ENCODE results near the gene JUN.

The JUN gene

GRCh38 chr1:58816747-58817221 is 32.9 kb upstream of the JUN start:
- Histone ChIP-seq H3K4me3 (peak overlapping the region; percentile 62 to 69), H3K27ac (peak overlapping the region; percentile 84 to 86), H3K36me3 (no peaks in the 10 kb centered on the region), H3K9me3 (no peaks in the 10 kb centered on the region), H3K27me3 (no peaks in the 10 kb centered on the region), H3K4me1 (peaks cover 0 to 35% (median 12%) of the 10 kb centered on the region in 4 donors)
- no peak for TF ChIP-seq CTCF (IDR thresholded peaks at IDR 0.05)
- no peak for DNase-seq
- intact Hi-C loops (cut with DNase I; ENCODE audit: low total_unique reads): loop anchor here (5.0 kb wide), 1 partner anchor 76 kb away; no protein-coding TSS in a partner anchor

GRCh38 chr1:58816072-58816746 is 32.4 kb upstream of the JUN start:
- intact Hi-C loops (cut with DNase I; ENCODE audit: low total_unique reads): loop anchor here (5.0 kb wide), 1 partner anchor 76 kb away; no protein-coding TSS in a partner anchor
- peak; percentile 86 to 95 for DNase-seq
- Histone ChIP-seq H3K4me1 (peaks cover 0 to 35% (median 12%) of the 10 kb centered on the region in 4 donors), H3K9me3 (no peaks in the 10 kb centered on the region), H3K27me3 (no peaks in the 10 kb centered on the region), H3K4me3 (peak overlapping the region; percentile 62 to 69), H3K36me3 (no peaks in the 10 kb centered on the region), H3K27ac (peak overlapping the region; percentile 84 to 86)
- no peak for TF ChIP-seq CTCF (IDR thresholded peaks at IDR 0.05)

GRCh38 chr1:58815686-58816071 is 31.8 kb upstream of the JUN start:
- no peak for TF ChIP-seq CTCF (IDR thresholded peaks at IDR 0.05)
- peak overlapping the region; percentile 62 to 69 for H3K4me3 ChIP-seq
- peaks cover 0 to 35% (median 12%) of the 10 kb centered on the region in 4 donors for H3K4me1 ChIP-seq
- no peaks in the 10 kb centered on the region for H3K27me3 ChIP-seq
- H3K36me3 ChIP-seq: no peaks in the 10 kb centered on the region
- intact Hi-C loops (cut with DNase I; ENCODE audit: low total_unique reads): loop anchor here (5.0 kb wide), 1 partner anchor 77 kb away; no protein-coding TSS in a partner anchor
- no peaks in the 10 kb centered on the region for H3K9me3 ChIP-seq
- no peak for DNase-seq
- H3K27ac ChIP-seq: peak overlapping the region; percentile 84 to 86

- TF ChIP-seq CTCF (IDR thresholded peaks at IDR 0.05): no peak
- peak overlapping the region; percentile 84 to 86 for H3K27ac ChIP-seq
- no peaks in the 10 kb centered on the region for H3K27me3 ChIP-seq
- no peaks in the 10 kb centered on the region for H3K36me3 ChIP-seq
- H3K9me3 ChIP-seq: no peaks in the 10 kb centered on the region
- H3K4me1 ChIP-seq: peaks cover 0 to 35% (median 12%) of the 10 kb centered on the region in 4 donors
- peak; percentile 86 to 96 for DNase-seq
- peak overlapping the region; percentile 62 to 69 for H3K4me3 ChIP-seq
- intact Hi-C loops (cut with DNase I; ENCODE audit: low total_unique reads): loop anchor here (5.0 kb wide), 1 partner anchor 77 kb away; no protein-coding TSS in a partner anchor
Observed at GRCh38 chr1:58815069-58815685, 31.3 kb upstream of the JUN start.

GRCh38 chr1:58814251-58815068 is 30.6 kb upstream of the JUN start:
- DNase-seq: peak; percentile 55 to 77
- H3K9me3 ChIP-seq: no peaks in the 10 kb centered on the region
- peak overlapping the region; percentile 62 to 69 for H3K4me3 ChIP-seq
- peaks cover 0 to 35% (median 15%) of the 10 kb centered on the region in 4 donors for H3K4me1 ChIP-seq
- intact Hi-C loops (cut with DNase I; ENCODE audit: low total_unique reads): loop anchor here (5.0 kb wide), 1 partner anchor 78 kb away; no protein-coding TSS in a partner anchor
- no peaks in the 10 kb centered on the region for H3K27me3 ChIP-seq
- peak overlapping the region; percentile 84 to 86 for H3K27ac ChIP-seq
- TF ChIP-seq CTCF (IDR thresholded peaks at IDR 0.05): no peak
- H3K36me3 ChIP-seq: no peaks in the 10 kb centered on the region

Data from tibial artery (tissue), 4 donors.